Aorta (tissue), 5 donors: Measurements from ENCODE around the gene TRIP13. TPM values are rescaled to one million over a fixed set of nuclear protein-coding genes. Genes with fewer than 3 reads are reported as not detected.

Experiments
- ATAC-seq: fragments of 200-7000 bp; cut with Tn5 transposase; one replicate; pipeline ENCODE4 v1.9.1; 2022; ENCODE audit warnings: moderate library complexity; ENCODE audit not compliant: low FRiP score
- DNase-seq, 2 donors: peaks; one replicate each; pipeline ENCODE4 v3.0.0-alpha.2; 2020
- H3K27ac ChIP-seq, 2 donors: one replicate each; pipeline ENCODE4 v1.5.1; 2013; ENCODE audit warnings: low read length in 2 of 2, mild to moderate bottlenecking in 2 of 2, moderate library complexity in 2 of 2, control low read depth in 1 of 2, inconsistent platforms in 1 of 2, low read depth in 1 of 2
- H3K27me3 ChIP-seq, 2 donors: one replicate each; pipeline ENCODE4 v1.6.1; 2013; ENCODE audit warnings: control low read depth in 1 of 2, low read length in 1 of 2, mild to moderate bottlenecking in 1 of 2, moderate library complexity in 1 of 2; ENCODE audit not compliant: insufficient read depth in 2 of 2, control insufficient read depth in 1 of 2
- H3K36me3 ChIP-seq, 2 donors: one replicate each; pipeline ENCODE4 v1.6.1; 2013; ENCODE audit warnings: control low read depth in 1 of 2, low read length in 1 of 2, mild to moderate bottlenecking in 1 of 2; ENCODE audit not compliant: insufficient read depth in 2 of 2, control insufficient read depth in 1 of 2
- H3K4me1 ChIP-seq, 2 donors: one replicate each; pipeline ENCODE4 v1.6.1; 2013; ENCODE audit warnings: low read length in 2 of 2, control low read depth in 1 of 2, mild to moderate bottlenecking in 1 of 2, moderate library complexity in 1 of 2; ENCODE audit not compliant: insufficient read depth in 2 of 2, control insufficient read depth in 1 of 2
- H3K4me3 ChIP-seq, 2 donors: one replicate each; pipeline ENCODE4 v1.5.1; 2013; ENCODE audit warnings: low read length in 2 of 2, control low read depth in 1 of 2, mild to moderate bottlenecking in 1 of 2
- H3K9me3 ChIP-seq: one replicate; pipeline ENCODE4 v1.6.1; 2013; ENCODE audit warnings: mild to moderate bottlenecking, low read length; ENCODE audit not compliant: control insufficient read depth
- WGBS, 2 donors: extraction: QIAGEN DNeasy Blood & Tissue Kit; methylation state at CpG; one replicate each; pipeline ENCODE4 v1.1.7; 2013; 5-methylcytosine and 5-hydroxymethylcytosine counted together
- intact Hi-C, 2 donors: fragments of 100-400 bp; cut with DNase I; formaldehyde crosslinking; loops; one replicate each; pipeline versions ENCODE4 v1.14.2 to v1.15.0; 2022
- polyA plus RNA-seq, 2 donors: library from polyadenylated mRNA; stranded (reverse); fragments of 200-250 nt; gene quantifications; one replicate each; pipeline ENCODE4 v1.2.3, GENCODE V29; 2013
- total RNA-seq, 2 donors: library from RNA; stranded (reverse); fragmentation: NEBNext Ultra II Directional; extraction: Animal tissue kit (Norgen Biotek cat#: 25700); gene quantifications; one replicate each; pipeline ENCODE4 v1.2.1, GENCODE V29; 2021
- donor health status: healthy with polysubstance abuse.
- donor health status: Bipolar disorder and iron deficiency.
- donor health status: DM: no; HTN: no; CAD: no.
- donor health status: DM: no; HTN: no; CAD: no.
- donor health status: DM: yes; HTN: yes; CAD: no.

Gene TRIP13
- total and polyA plus RNA-seq, 4 donors, result 0.28 to 1.3 (median 1.0) TPM

DNA sequence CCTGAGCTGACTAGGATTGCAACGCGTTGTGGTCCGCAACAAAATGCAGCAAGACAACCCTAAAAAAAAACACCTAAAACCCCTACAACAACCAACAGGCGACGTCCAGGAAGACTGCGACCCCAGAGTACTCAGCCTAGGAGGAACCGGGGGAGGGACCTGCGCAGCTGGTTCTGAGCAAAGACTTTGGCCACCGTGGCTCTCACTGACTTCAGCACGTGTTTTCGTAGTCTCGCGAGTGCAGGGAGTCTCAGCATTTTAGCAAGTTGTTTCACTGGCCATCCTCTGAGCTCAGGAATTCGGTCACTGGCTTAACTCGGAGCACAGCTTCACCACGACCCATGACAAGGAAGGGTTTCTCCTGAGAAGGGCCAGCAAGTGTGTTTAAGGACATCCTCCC is 33.3 kb upstream of the TRIP13 start:
- H3K36me3 ChIP-seq, result peaks cover 0 to 3% of the 10 kb centered on the region in 2 donors
- H3K27me3 ChIP-seq, result no peaks in the 10 kb centered on the region
- 83% methylated on average over 16 of the region's 16 CpGs for WGBS, 2 donors
- DNase-seq (peak in 1 of 2 donors; percentile 17), ATAC-seq (no peak)
- no peak overlapping the region for H3K4me3 ChIP-seq
- no peak overlapping the region for H3K27ac ChIP-seq
- no peaks in the 10 kb centered on the region for H3K9me3 ChIP-seq
- intact Hi-C loops, result no loop called here
- no peaks in the 10 kb centered on the region for H3K4me1 ChIP-seq

DNA sequence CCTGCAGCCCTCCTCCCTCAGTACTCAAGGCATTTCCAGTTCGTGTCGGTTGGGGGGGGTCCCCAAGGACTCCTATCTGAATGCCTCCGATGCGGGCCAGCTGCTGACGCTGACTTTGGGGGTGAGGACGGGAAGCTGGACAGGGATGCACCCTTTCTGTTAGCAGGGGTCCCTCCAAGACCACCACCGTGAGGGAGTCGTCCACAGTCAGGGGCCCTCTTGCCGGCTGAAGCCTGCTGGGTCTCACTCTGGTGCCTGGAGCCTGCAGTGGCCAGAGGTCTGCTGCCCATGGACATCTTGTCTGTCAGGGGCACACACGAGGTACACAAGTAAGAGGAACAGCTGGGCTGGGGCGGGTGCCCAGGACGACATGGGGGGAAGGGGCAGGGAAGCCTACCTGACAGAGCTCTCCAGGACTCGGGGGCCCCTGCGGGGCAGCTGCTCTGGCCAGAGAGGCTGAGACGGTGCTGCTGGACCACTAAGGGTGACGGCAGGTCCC is 32.8 kb upstream of the TRIP13 start:
- ATAC-seq, result no peak
- DNase-seq, result no peak
- intact Hi-C loops, result no loop called here
- 79 to 81% methylated on average over 16 of the region's 16 CpGs for WGBS, 2 donors
- Histone ChIP-seq H3K9me3 (no peaks in the 10 kb centered on the region), H3K27me3 (no peaks in the 10 kb centered on the region), H3K4me1 (no peaks in the 10 kb centered on the region), H3K27ac (no peak overlapping the region), H3K4me3 (no peak overlapping the region), H3K36me3 (peaks cover 0 to 4% of the 10 kb centered on the region in 2 donors)

DNA sequence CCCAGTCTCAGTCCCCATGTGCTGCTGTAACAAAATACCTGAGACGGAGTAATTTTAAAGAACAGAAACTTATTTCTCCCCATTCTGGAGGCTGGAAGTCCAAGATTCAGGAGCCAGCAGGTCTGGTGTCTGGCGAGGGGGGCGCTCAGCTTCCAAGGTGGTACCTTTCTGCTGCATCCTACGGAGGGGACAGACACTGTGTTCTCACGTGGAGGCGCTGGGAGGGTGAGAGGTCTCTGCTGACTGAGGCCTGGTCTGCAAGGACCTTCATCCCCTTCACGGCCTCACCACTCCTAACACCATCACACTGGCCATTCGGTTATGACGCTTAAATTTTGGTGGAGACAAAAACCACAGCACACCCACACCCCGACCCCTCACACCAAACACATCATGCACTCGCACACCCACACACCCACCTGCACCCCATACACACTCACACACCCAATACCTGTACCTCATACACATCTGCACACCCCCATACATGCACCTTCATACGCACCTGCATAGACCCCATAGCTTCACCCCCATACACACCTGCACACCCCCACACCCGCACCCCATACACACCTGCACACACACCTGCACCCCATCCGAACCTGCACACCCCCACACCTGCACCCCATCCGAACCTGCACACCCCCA is 32.1 kb upstream of the TRIP13 start:
- DNase-seq, result no peak
- Histone ChIP-seq H3K9me3 (no peaks in the 10 kb centered on the region), H3K4me1 (no peaks in the 10 kb centered on the region), H3K4me3 (no peak overlapping the region), H3K27ac (no peak overlapping the region), H3K27me3 (no peaks in the 10 kb centered on the region), H3K36me3 (peaks cover 0 to 8% of the 10 kb centered on the region in 2 donors)
- ATAC-seq, result no peak
- intact Hi-C loops, result no loop called here
- WGBS, 2 donors, result 94% methylated on average over 15 of the region's 15 CpGs

DNA sequence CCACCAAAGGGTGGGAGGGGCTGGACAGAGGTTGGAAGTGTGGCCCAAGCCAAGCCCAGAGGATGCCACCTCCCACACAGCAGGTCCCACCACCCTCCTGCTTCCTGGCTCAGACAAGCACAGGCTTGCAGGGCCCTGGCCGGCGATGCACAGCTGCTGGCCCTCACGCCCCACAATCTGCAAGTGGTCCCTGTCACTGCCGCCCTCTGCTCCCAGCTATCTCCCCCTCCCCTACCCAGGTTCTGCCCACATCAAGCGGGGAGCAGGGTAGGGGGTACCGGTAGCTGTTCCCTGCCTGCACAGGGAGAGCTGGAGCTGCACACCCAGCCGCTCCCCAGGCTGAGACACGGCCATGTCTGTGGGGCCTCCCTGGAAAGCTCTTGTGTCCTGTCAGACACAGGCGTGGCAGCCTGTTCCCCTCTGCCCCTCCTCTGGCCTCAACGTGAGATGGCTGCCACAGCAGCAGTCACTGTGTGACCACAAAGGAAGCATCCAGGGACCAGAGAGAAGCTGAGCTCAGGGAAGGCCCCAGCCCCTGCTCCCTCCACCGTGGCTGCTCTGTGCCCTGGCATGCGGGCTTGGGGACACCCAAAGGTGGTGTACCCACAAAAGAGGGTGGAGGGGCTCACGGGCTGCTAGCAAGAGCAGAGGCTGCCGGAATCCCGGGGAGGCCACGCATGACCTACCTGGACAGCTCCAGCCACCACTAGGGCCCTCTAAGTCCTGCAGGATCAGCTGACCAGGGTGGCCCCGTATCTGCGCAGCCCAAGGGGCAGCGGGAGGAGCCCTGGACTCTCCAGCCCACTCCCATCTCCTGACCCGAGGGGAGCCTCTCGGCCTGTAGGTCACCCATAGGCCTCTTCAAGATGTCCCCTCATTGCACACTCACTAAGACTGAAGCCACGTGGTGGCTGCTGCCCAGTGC is 31.0 kb upstream of the TRIP13 start:
- Histone ChIP-seq H3K36me3 (peaks cover 0 to 8% of the 10 kb centered on the region in 2 donors), H3K27ac (no peak overlapping the region), H3K4me1 (no peaks in the 10 kb centered on the region), H3K4me3 (no peak overlapping the region), H3K27me3 (no peaks in the 10 kb centered on the region), H3K9me3 (no peaks in the 10 kb centered on the region)
- ATAC-seq (no peak), DNase-seq (no peak)
- WGBS, 2 donors, result 84 to 86% methylated on average over 20 to 22 of the region's 22 CpGs
- intact Hi-C loops, result no loop called here

DNA sequence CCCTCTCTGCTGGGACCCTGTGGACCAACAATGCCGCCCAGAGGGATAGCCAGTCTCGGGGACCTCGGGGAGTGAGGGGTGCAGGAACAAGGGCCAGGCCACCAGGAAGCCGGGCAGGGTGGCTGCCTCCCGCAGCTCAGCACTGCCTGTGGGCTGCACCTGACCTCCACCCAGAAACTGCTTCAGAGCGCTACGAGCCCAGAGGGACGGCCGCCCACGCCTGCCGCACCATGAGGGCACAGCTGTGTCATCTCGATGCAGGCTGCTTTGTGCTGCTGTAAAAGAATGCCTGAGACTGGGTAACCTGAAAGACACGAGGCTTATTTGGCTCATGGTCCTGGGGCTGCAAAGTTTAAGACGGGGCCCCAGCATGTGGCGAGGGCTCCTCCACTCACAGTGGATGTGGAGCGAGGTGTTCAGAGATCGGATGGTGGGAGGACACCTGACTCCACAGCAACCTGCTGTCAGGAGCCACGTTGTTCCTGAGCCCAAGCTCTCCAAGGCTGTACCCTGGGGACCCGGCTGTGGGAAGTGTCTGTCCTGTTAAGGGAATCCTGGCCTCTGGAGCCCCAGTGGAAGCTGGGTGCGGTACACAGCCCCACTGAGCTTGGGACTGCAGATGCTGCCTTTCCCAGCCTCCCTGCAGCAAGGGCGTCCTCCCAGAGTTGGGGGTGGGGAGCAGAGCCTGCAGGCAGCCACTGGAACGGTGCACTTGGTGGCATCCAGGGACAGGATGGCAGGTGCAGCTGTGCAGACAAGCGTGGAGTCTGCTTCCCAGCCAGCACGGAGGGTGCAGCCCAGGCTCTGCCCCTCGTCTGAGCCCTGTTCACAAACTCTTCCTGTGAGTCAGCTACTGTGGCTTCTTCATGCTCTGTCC is 30.1 kb upstream of the TRIP13 start:
- intact Hi-C loops, result no loop called here
- no peak overlapping the region for H3K27ac ChIP-seq
- H3K36me3 ChIP-seq, result peaks cover 0 to 9% of the 10 kb centered on the region in 2 donors
- WGBS, 2 donors, result 79 to 85% methylated on average over 24 to 25 of the region's 25 CpGs
- DNase-seq, result no peak
- no peaks in the 10 kb centered on the region for H3K4me1 ChIP-seq
- H3K4me3 ChIP-seq, result no peak overlapping the region
- no peaks in the 10 kb centered on the region for H3K9me3 ChIP-seq
- no peak for ATAC-seq
- H3K27me3 ChIP-seq, result no peaks in the 10 kb centered on the region

DNA sequence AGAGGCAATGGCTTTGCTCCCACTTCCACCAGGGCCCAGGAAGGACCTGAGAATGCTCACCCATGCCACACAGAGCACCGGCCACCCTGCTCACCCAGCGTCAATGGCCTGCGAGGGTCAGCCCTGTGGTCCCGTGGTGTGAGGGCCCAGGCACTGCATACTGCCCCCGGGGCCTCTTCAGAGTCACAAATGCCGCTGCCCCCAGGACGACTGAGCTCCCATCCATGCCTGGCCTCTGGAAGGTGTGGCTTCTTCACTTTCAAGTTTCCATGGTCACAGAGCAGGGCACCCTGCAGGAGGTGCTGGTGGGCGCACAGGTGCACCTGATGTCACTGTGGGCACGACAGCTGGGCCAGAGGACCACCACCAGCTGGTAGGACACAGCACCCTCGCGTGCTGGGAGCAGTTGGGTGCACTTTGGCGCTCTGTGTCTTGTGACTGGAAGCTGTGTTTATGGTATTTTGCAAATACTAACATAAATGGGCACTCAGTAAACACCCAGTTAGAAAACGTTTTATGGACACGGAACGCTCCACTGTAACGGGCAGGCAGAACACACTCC is 29.4 kb upstream of the TRIP13 start:
- DNase-seq (no peak), ATAC-seq (no peak)
- Histone ChIP-seq H3K27ac (no peak overlapping the region), H3K4me3 (no peak overlapping the region), H3K4me1 (no peaks in the 10 kb centered on the region), H3K36me3 (peaks cover 0 to 14% of the 10 kb centered on the region in 2 donors), H3K27me3 (no peaks in the 10 kb centered on the region), H3K9me3 (no peaks in the 10 kb centered on the region)
- WGBS, 2 donors, result 87 to 91% methylated on average over 16 of the region's 16 CpGs
- intact Hi-C loops, result no loop called here

DNA sequence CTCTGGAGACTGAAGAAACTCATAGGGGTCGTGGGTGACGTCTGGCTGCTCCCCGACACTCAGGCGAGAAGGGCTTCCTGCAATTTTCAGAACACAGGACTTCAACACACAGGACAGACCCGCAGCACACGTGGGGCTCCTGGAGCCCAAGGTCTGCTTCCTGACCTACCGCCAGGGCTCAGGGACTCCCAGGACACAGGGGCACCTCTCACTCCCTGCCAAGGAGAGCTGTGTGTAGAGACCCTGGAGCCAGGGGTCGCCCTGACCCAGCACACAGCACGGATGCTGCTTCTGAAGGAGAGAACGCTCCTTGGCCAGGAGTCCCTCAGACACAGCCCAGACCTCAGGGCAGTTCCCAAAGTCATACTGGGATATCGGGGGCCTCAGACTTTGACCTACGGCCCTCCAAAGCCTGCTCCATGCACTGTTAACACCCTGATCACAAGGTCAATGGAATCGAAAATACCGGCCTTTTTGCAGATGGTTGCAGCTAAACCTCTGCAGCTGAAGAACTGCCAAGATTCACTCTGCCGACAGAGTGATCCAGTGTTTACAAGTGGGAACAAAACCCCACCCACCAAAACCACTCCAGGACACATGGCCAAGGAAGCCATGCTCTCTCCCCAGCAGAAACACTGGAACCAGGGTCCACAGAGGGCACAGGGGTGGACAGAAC is 28.1 kb upstream of the TRIP13 start:
- no peak for DNase-seq
- H3K27me3 ChIP-seq, result no peaks in the 10 kb centered on the region
- H3K4me3 ChIP-seq, result no peak overlapping the region
- intact Hi-C loops, result no loop called here
- peaks cover 4 to 21% of the 10 kb centered on the region in 2 donors for H3K36me3 ChIP-seq
- H3K27ac ChIP-seq, result no peak overlapping the region
- no peak for ATAC-seq
- no peaks in the 10 kb centered on the region for H3K4me1 ChIP-seq
- no peaks in the 10 kb centered on the region for H3K9me3 ChIP-seq
- 80 to 82% methylated on average over 15 of the region's 15 CpGs for WGBS, 2 donors

DNA sequence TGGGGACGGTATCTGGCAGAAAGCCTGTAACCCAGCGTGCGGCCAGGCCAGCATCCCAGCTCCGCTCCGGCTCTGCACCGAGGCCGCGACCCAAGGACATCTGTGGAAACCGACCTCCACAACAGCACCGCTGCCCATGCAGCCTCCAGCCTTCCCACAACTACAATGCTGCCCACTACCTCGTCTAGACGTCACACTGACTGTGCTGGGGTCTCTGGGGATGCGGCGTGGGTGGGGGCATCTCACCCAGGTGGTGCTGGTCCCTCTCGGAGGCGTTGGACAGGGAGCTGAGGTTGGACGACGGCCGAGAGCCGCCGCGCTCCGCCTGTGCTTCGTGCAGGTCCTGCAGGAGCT is 27.5 kb upstream of the TRIP13 start:
- Histone ChIP-seq H3K36me3 (peaks cover 4 to 22% of the 10 kb centered on the region in 2 donors), H3K9me3 (no peaks in the 10 kb centered on the region), H3K4me3 (no peak overlapping the region), H3K27me3 (no peaks in the 10 kb centered on the region), H3K27ac (no peak overlapping the region), H3K4me1 (no peaks in the 10 kb centered on the region)
- WGBS, 2 donors, result 92 to 93% methylated on average over 24 of the region's 24 CpGs
- DNase-seq (no peak), ATAC-seq (no peak)
- intact Hi-C loops, result no loop called here
